H1 (cell line): ENCODE measurements around the gene ABHD15. TPM values are rescaled to one million over a fixed set of nuclear protein-coding genes. Genes with fewer than 3 reads are reported as not detected.

ENCODE experiments used
- CTCF ChIA-PET: fragments of 300-600 bp; sonication (Branson Sonifier 250); formaldehyde crosslinking; loops from one replicate; lab custom pipeline; 2021; ENCODE audit not compliant: partially characterized antibody; lab: Charles Lee
- POLR2A ChIA-PET: fragments of 300-600 bp; sonication (Branson Sonifier 250); formaldehyde crosslinking; loops from one replicate; lab custom pipeline; 2021; ENCODE audit warnings: inconsistent platforms; ENCODE audit not compliant: partially characterized antibody; lab: Charles Lee
- DNase-seq, 2 experiments: peaks; one replicate each; pipeline versions ENCODE4 v3.0.0 to v3.0.0-alpha.2; 2010 to 2022; ENCODE audit warnings: low spot score in 2 of 2, low read depth in 1 of 2, mixed read lengths in 1 of 2
- FAIRE-seq: peaks from 2 replicates; lab custom pipeline; 2011; peaks lifted over from hg19 to GRCh38; lab: Jason Lieb, UNC
- H2AFZ ChIP-seq: 2 replicates; pipeline ENCODE4 v1.8.1; 2012; ENCODE audit warnings: low read length, inconsistent platforms
- H2AK5ac ChIP-seq: 2 replicates; pipeline ENCODE4 v1.6.1; 2013; ENCODE audit warnings: low read depth, low read length
- H2BK120ac ChIP-seq: replicated peaks from 2 replicates; pipeline ENCODE3; 2013; ENCODE audit warnings: low read depth, low read length, inconsistent platforms
- H2BK12ac ChIP-seq: 2 replicates; pipeline ENCODE4 v1.6.1; 2013; ENCODE audit warnings: low read depth, low read length
- H2BK15ac ChIP-seq: 2 replicates; pipeline ENCODE4 v1.6.1; 2013; ENCODE audit warnings: low read length
- H2BK20ac ChIP-seq: 2 replicates; pipeline ENCODE4 v1.6.1; 2013; ENCODE audit warnings: low read length
- H2BK5ac ChIP-seq: 2 replicates; pipeline ENCODE4 v1.6.1; 2013; ENCODE audit warnings: low read depth, low read length
- H3K14ac ChIP-seq: 2 replicates; pipeline ENCODE4 v1.6.1; 2013; ENCODE audit warnings: inconsistent platforms; ENCODE audit not compliant: insufficient read length
- H3K18ac ChIP-seq: 2 replicates; pipeline ENCODE4 v1.6.1; 2013; ENCODE audit warnings: low read length; ENCODE audit errors: extremely low read depth
- H3K23ac ChIP-seq: 2 replicates; pipeline ENCODE4 v1.6.1; 2013; ENCODE audit warnings: inconsistent platforms; ENCODE audit not compliant: insufficient read length
- H3K23me2 ChIP-seq: 2 replicates; pipeline ENCODE4 v1.6.1; 2013; ENCODE audit warnings: low read depth, low read length
- H3K27ac ChIP-seq: 2 replicates; pipeline ENCODE4 v1.6.1; 2011; ENCODE audit warnings: low read depth, low read length, inconsistent platforms
- H3K27me3 ChIP-seq, 4 experiments: replicated peaks in 1 of 4; 1 replicate in 1 of 4; 2 replicates in 3 of 4; pipeline versions ENCODE4 v1.6.1 to v1.8.1; 2011 to 2013; ENCODE audit warnings: low read length in 3 of 4, mild to moderate bottlenecking in 3 of 4, inconsistent platforms in 2 of 4, mixed read lengths in 2 of 4, moderate library complexity in 1 of 4; ENCODE audit not compliant: control insufficient read depth in 3 of 4, insufficient read depth in 3 of 4; ENCODE audit errors: extremely low read depth in 1 of 4
- H3K36me3 ChIP-seq, 4 experiments: 2 replicates each; pipeline versions ENCODE4 v1.6.1 to v1.8.1; 2011 to 2013; ENCODE audit warnings: mild to moderate bottlenecking in 4 of 4, low read length in 3 of 4, moderate library complexity in 2 of 4, control low read depth in 1 of 4, inconsistent platforms in 1 of 4; ENCODE audit not compliant: insufficient read depth in 4 of 4, control insufficient read depth in 2 of 4
- H3K4ac ChIP-seq: replicated peaks from 2 replicates; pipeline ENCODE3; 2013; ENCODE audit warnings: low read length, low read depth, mixed read lengths, inconsistent platforms; ENCODE audit not compliant: insufficient read length
- H3K4me1 ChIP-seq, 4 experiments: replicated peaks in 1 of 4; 1 replicate in 1 of 4; 2 replicates in 3 of 4; pipeline versions ENCODE4 v1.6.1 to v1.8.1; 2011 to 2013; ENCODE audit warnings: low read length in 3 of 4, inconsistent platforms in 2 of 4, mixed read lengths in 1 of 4; ENCODE audit not compliant: insufficient read depth in 4 of 4, control insufficient read depth in 3 of 4
- H3K4me2 ChIP-seq, 2 experiments: 2 replicates each; pipeline versions ENCODE4 v1.6.1 to v1.8.1; 2011 to 2013; ENCODE audit warnings: low read depth in 2 of 2, low read length in 2 of 2, control low read depth in 1 of 2, inconsistent platforms in 1 of 2, mild to moderate bottlenecking in 1 of 2; ENCODE audit not compliant: insufficient read depth in 1 of 2
- H3K4me3 ChIP-seq, 4 experiments: fragments of 200-600, 300-600 bp in 1 of 4; sonication (generic), shearing (Covaris generic), sonication (Bioruptor Twin) in 1 of 4; 2 replicates each; pipeline versions ENCODE4 v1.5.1 to v1.8.1; 2011 to 2016; ENCODE audit warnings: low read length in 4 of 4, low read depth in 3 of 4, control low read depth in 2 of 4, inconsistent platforms in 2 of 4, mild to moderate bottlenecking in 2 of 4, mixed read lengths in 1 of 4, moderate library complexity in 1 of 4; ENCODE audit not compliant: insufficient read depth in 2 of 4; ENCODE audit errors: extremely low read depth in 1 of 4
- H3K56ac ChIP-seq: replicated peaks from 2 replicates; pipeline ENCODE3; 2013; ENCODE audit warnings: low read depth, mild to moderate bottlenecking, mixed read lengths, low read length, inconsistent platforms; ENCODE audit not compliant: insufficient read length
- H3K79me1 ChIP-seq: 2 replicates; pipeline ENCODE4 v1.6.1; 2013; ENCODE audit warnings: low read depth, low read length, control low read depth
- H3K79me2 ChIP-seq, 2 experiments: 2 replicates each; pipeline versions ENCODE4 v1.6.1 to v1.8.1; 2012 to 2013; ENCODE audit warnings: low read length in 2 of 2, mild to moderate bottlenecking in 2 of 2, inconsistent platforms in 1 of 2; ENCODE audit not compliant: insufficient read depth in 2 of 2, control insufficient read depth in 1 of 2
- H3K9ac ChIP-seq, 4 experiments: replicated peaks in 1 of 4; 1 replicate in 1 of 4; 2 replicates in 3 of 4; pipeline versions ENCODE4 v1.6.1 to v1.8.1; 2011 to 2013; ENCODE audit warnings: low read depth in 3 of 4, low read length in 3 of 4, control low read depth in 2 of 4, mild to moderate bottlenecking in 2 of 4, moderate library complexity in 2 of 4, inconsistent platforms in 1 of 4; ENCODE audit errors: extremely low read depth in 1 of 4
- H3K9me3 ChIP-seq, 2 experiments: 2 replicates each; pipeline versions ENCODE4 v1.6.1 to v1.8.1; 2012 to 2013; ENCODE audit warnings: mild to moderate bottlenecking in 2 of 2, moderate library complexity in 2 of 2, control low read depth in 1 of 2, inconsistent platforms in 1 of 2, low read depth in 1 of 2, low read length in 1 of 2, mixed read lengths in 1 of 2; ENCODE audit not compliant: insufficient read depth in 2 of 2
- H4K20me1 ChIP-seq, 2 experiments: replicated peaks in 1 of 2; 2 replicates each; pipeline versions ENCODE3 to v1.8.1; 2011 to 2013; ENCODE audit warnings: inconsistent platforms in 2 of 2, low read length in 2 of 2, mild to moderate bottlenecking in 1 of 2; ENCODE audit not compliant: insufficient read depth in 2 of 2, control insufficient read depth in 1 of 2
- H4K5ac ChIP-seq: 2 replicates; pipeline ENCODE4 v1.6.1; 2013; ENCODE audit warnings: low read length, low read depth, mixed read lengths, inconsistent platforms; ENCODE audit not compliant: insufficient read length
- H4K8ac ChIP-seq: 2 replicates; pipeline ENCODE4 v1.8.0; 2013; ENCODE audit warnings: mild to moderate bottlenecking, moderate library complexity, low read length, inconsistent platforms; ENCODE audit not compliant: insufficient read depth; ENCODE audit errors: extremely low read depth
- H4K91ac ChIP-seq: replicated peaks from 2 replicates; pipeline ENCODE3; 2013; ENCODE audit warnings: low read length, mixed read lengths, inconsistent platforms; ENCODE audit not compliant: insufficient read length
- RAD21 ChIP-seq, 2 experiments: IDR thresholded peaks in 1 of 2; conservative IDR thresholded peaks in 1 of 2; 2 replicates each; pipeline ENCODE4 v1.6.1; 2011; ENCODE audit warnings: low read depth in 2 of 2, low read length in 2 of 2, improper control_type of control experiment in 1 of 2, inconsistent platforms in 1 of 2, mild to moderate bottlenecking in 1 of 2, moderate library complexity in 1 of 2
- SP4 ChIP-seq: IDR thresholded peaks from 2 replicates; pipeline ENCODE4 v1.6.1; 2012; ENCODE audit warnings: low read length, inconsistent platforms
- SUZ12 ChIP-seq: fragments of 200-600 bp; sonication (generic); IDR thresholded peaks from 2 replicates; pipeline ENCODE4 v1.6.1; 2012; ENCODE audit warnings: mild to moderate bottlenecking, inconsistent platforms, low read length, moderate library complexity, mixed read lengths
- WGBS, 2 experiments: shearing (Covaris generic) in 1 of 2; methylation state at CpG; one replicate each; pipeline versions ENCODE4 v1.1.6 to v1.1.7; 2013 to 2015; ENCODE audit warnings: low lambda C conversion rate in 2 of 2, mixed read lengths in 2 of 2, inconsistent platforms in 1 of 2, low coverage in 1 of 2, missing lambda C conversion rate in 1 of 2; ENCODE audit not compliant: insufficient replicate concordance in 2 of 2, insufficient coverage in 1 of 2, insufficient read length in 1 of 2; ENCODE audit errors: extremely low coverage in 1 of 2, missing lambda C conversion rate in 1 of 2; 5-methylcytosine and 5-hydroxymethylcytosine counted together
- polyA plus RNA-seq, 7 experiments: library from polyadenylated mRNA; depleted of rRNA in 3 of 7; stranded (reverse) in 5 of 7; unstranded in 2 of 7; fragments of >200 nt in 5 of 7; fragments of 200-250 nt in 2 of 7; gene quantifications; 1 replicate in 5 of 7; 2 replicates in 1 of 7; 4 replicates in 1 of 7; pipeline versions ENCODE4 v1.2.1 to v1.2.3, GENCODE V29; 2011 to 2013; ENCODE audit warnings: missing spikeins in 2 of 7, mixed read lengths in 2 of 7
- total RNA-seq: library from RNA; stranded (reverse); fragmentation: NEBNext Ultra II Directional; extraction: Animal tissue kit (Norgen Biotek cat#: 25700); gene quantifications from 2 replicates; pipeline ENCODE4 v1.2.1, GENCODE V29; 2021
- TF ChIP-seq, protein P1 (sequence below), 3 experiments: IDR thresholded peaks; 1 replicate in 2 of 3; 2 replicates in 1 of 3; pipeline versions ENCODE4 v1.5.1 to v1.6.1; 2011; ENCODE audit warnings: low read length in 3 of 3, mild to moderate bottlenecking in 3 of 3, inconsistent platforms in 2 of 3, low read depth in 1 of 3, moderate library complexity in 1 of 3; ENCODE audit not compliant: insufficient read depth in 1 of 3; ENCODE audit errors: control extremely low read depth in 1 of 3

The ABHD15 gene
- total and polyA plus RNA-seq, 2 of the 8 experiments (the other 6 are each of a cell fraction or from before 2014, with no cell fraction given) = 0.88 to 1.7 TPM

DNA sequence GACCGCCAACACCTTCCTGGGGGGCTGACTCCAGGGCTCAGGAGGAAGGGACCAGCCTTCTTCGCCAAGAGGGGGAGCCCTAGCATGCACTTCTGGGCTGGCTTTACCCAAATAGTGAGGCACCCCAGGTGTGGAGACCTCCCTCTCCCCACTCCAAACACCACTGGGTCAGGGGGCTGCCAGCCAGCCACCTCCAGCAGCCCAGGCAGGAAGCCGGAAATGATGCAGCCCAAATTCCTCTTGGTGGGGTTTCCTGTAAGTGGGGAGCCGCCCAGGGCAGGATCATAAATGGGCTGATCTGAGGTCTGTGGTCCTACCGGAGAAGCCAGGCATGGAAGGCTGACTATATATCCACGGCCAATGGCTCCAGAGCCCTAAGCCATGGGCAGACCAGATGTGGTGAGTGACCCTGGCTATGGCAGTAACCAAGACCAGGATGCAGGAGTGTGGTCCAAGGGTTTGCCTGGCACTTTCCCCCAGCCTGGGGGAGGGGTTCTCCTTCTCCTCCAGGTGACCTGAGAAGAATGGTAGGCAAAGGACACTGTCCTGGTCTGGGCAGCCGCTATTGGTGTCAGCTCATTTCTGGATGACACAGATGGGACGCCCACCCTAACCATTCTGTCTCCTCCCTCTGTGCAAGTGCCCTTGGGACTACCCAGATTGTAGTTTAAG is 18.4 kb upstream of the ABHD15 start:
- CTCF ChIA-PET = interaction anchor here (0.6 to 14.8 kb wide), 6 partner anchors 9 to 307 kb away, joined by 3 to 193 read pairs (median 6); partner anchors contain the start of genes ABHD15, CORO6 and TP53I13

More for the DNA sequence above, 18.4 kb upstream of the ABHD15 start:
- Histone ChIP-seq H3K4me3 (no peak overlapping the region), H4K5ac (no peak overlapping the region), H4K8ac (no peak overlapping the region), H2AFZ (no peak overlapping the region)
- TF ChIP-seq SUZ12 (no peak), SP4 (no peak), RAD21 (IDR thresholded peaks at IDR 0.05 in 1 of 2, conservative IDR thresholded peaks at IDR 0.05 in 1 of 2; ENCODE audit: low read depth in 2 of 2, low read length in 2 of 2) (peak; percentile 17 to 37; a peak in 3 of 4 replicates)
- TF ChIP-seq, protein P1, sequence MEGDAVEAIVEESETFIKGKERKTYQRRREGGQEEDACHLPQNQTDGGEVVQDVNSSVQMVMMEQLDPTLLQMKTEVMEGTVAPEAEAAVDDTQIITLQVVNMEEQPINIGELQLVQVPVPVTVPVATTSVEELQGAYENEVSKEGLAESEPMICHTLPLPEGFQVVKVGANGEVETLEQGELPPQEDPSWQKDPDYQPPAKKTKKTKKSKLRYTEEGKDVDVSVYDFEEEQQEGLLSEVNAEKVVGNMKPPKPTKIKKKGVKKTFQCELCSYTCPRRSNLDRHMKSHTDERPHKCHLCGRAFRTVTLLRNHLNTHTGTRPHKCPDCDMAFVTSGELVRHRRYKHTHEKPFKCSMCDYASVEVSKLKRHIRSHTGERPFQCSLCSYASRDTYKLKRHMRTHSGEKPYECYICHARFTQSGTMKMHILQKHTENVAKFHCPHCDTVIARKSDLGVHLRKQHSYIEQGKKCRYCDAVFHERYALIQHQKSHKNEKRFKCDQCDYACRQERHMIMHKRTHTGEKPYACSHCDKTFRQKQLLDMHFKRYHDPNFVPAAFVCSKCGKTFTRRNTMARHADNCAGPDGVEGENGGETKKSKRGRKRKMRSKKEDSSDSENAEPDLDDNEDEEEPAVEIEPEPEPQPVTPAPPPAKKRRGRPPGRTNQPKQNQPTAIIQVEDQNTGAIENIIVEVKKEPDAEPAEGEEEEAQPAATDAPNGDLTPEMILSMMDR (IDR thresholded peaks at IDR 0.05; ENCODE audit: control extremely low read depth in 1 of 3, insufficient read depth in 1 of 3, low read depth in 1 of 3, low read length in 3 of 3) = peak; percentile 35 to 72 (median 53)
- TF ChIP-seq, all 59 proteins: peak for 2
- H2BK20ac ChIP-seq = peak overlapping the region; percentile 21; the same call in 1 of the 2 replicates
- WGBS, 2 experiments = 80% methylated on average over 8 of the region's 8 CpGs; no CpG with 5 or more reads in 1 of the 2 experiments
- H2BK5ac ChIP-seq = peak overlapping the region; percentile 86
- peak overlapping the region; percentile 86; the same call in 1 of the 2 replicates for H2AK5ac ChIP-seq
- peak overlapping the region; percentile 90; the same call in 1 of the 2 replicates for H2BK15ac ChIP-seq
- no peak overlapping the region for H4K91ac ChIP-seq
- no peak for FAIRE-seq
- 0 out of 8 replicates have a peak, but pooled peaks cover 0 to 6% (median 1%) of the 10 kb centered on the region in 4 experiments for H3K36me3 ChIP-seq
- peaks cover 15 to 36% of the 10 kb centered on the region in 2 experiments for H4K20me1 ChIP-seq
- peaks cover 7 to 31% (median 25%) of the 10 kb centered on the region in 4 experiments for H3K4me1 ChIP-seq
- no peak for DNase-seq
- H3K9ac ChIP-seq = no peak overlapping the region
- no peak overlapping the region for H3K56ac ChIP-seq
- peak overlapping the region; percentile 51; the same call in 1 of the 2 replicates for H3K18ac ChIP-seq
- H3K4ac ChIP-seq = peak overlapping the region; percentile 75
- H3K9me3 ChIP-seq = no peaks in the 10 kb centered on the region
- peaks cover 0 to 42% of the 10 kb centered on the region in 2 experiments; a peak in 2 of 4 replicates for H3K79me2 ChIP-seq
- POLR2A ChIA-PET = interaction anchor here (1.0 to 1.5 kb wide), 2 partner anchors 14 to 291 kb away, joined by 3 to 6 read pairs; partner anchors contain the start of gene NUFIP2
- no peak overlapping the region for H3K23ac ChIP-seq
- no peak overlapping the region for H2BK120ac ChIP-seq
- H3K27ac ChIP-seq = no peak overlapping the region
- no peak overlapping the region for H3K14ac ChIP-seq
- peaks cover 19% of the 10 kb centered on the region for H3K79me1 ChIP-seq
- H3K4me2 ChIP-seq = no peak overlapping the region; a peak in 1 of 4 replicates
- H2BK12ac ChIP-seq = peak overlapping the region; percentile 99; the same call in 1 of the 2 replicates
- peaks cover 0 to 6% (median 3%) of the 10 kb centered on the region in 4 experiments; a peak in 2 of 7 replicates for H3K27me3 ChIP-seq
- peaks cover 13% of the 10 kb centered on the region; the same call in 1 of the 2 replicates for H3K23me2 ChIP-seq
